Progenitor cell of endocrine pancreas (in vitro differentiated cells): ENCODE measurements around the gene CHMP2A. TPM values are rescaled to one million over a fixed set of nuclear protein-coding genes. Genes with fewer than 3 reads are reported as not detected.
"Not testable (repeated sequence)": the region's sequence is repeated elsewhere in the genome, so short reads cannot be mapped to it uniquely, and the experiment has no call there.

ENCODE experiments used
- DNase-seq: peaks from one replicate; pipeline ENCODE4 v3.0.0; 2021; ENCODE audit warnings: low spot score; ENCODE audit not compliant: unreplicated experiment
- H3K27ac Mint-ChIP-seq: 2 replicates; pipeline ENCODE4 v1.8.0; 2021; ENCODE audit warnings: mild to moderate bottlenecking, moderate library complexity, mixed read lengths
- H3K27me3 Mint-ChIP-seq: 2 replicates; pipeline ENCODE4 v1.8.0; 2021; ENCODE audit warnings: mixed read lengths
- H3K36me3 Mint-ChIP-seq: 2 replicates; pipeline ENCODE4 v1.8.0; 2022; ENCODE audit warnings: mixed read lengths; ENCODE audit not compliant: insufficient read depth
- H3K4me1 Mint-ChIP-seq: 2 replicates; pipeline ENCODE4 v1.8.0; 2021; ENCODE audit warnings: low read depth, mixed read lengths
- H3K4me3 Mint-ChIP-seq: 2 replicates; pipeline ENCODE4 v1.8.0; 2021; ENCODE audit warnings: low read depth, mild to moderate bottlenecking, moderate library complexity, mixed read lengths
- H3K9me3 Mint-ChIP-seq: 2 replicates; pipeline ENCODE4 v1.8.0; 2021; ENCODE audit warnings: low read depth, mixed read lengths
- microRNA-seq: library from miRNA; unstranded; fragments of <30 nt; microRNA quantifications from one replicate; pipeline ENCODE4 v1.1.0, GENCODE V29; 2020; ENCODE audit warnings: borderline number of aligned reads; ENCODE audit not compliant: unreplicated experiment
- total RNA-seq: library from RNA; stranded (reverse); gene quantifications from 2 replicates; pipeline ENCODE4 v1.2.1, GENCODE V29; 2021
- TF ChIP-seq, protein P1 (sequence below): fragments of 200-600 bp; sonication (generic); IDR thresholded peaks from one replicate; pipeline ENCODE4 v1.5.0; 2021; ENCODE audit warnings: antibody characterized with exemption, mild to moderate bottlenecking; ENCODE audit not compliant: unreplicated experiment

CHMP2A gene
- total RNA-seq, 1 donor from 2014 or later = 81.5 TPM

DNA sequence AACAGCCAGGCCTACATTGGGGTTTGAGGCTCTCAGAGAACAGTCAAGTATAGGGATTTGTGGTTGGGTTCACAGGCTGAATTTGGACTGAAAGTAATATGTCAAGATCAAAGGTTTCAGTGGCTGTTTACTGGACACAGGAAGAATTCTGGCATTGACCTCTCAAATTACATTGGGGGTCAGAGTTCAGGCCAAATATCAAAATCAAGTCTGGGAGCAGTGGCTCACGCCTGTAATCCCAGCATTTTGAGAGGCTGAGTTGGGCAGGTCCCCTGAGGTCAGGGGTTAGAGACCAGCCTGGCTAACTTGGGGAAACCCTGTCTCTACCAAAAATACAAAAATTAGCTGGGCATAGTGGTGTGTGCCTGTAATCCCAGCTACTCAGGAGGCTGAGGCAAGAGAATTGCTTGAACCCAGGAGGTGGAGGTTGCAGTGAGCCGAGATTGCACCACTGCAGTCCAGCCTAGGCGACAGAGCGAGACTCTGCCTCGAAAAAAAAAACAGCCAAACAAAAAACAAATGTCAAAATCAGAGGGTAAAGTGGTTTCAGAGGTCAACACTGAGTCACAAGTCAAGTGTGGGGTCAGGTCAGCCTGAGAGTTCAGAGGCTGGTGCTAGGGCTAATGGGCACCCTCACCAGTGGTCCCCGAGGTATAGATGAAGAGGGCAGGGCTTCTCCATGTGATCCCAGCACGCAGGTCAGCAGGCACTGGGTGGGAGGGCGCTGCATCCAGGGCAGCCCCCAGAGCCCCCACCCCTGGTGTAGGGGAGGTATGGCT is 44.6 kb downstream of the CHMP2A start:
- peaks cover 5% of the 10 kb centered on the region for H3K9me3 Mint-ChIP-seq
- H3K27ac Mint-ChIP-seq = no peak overlapping the region
- TF ChIP-seq, protein P1, sequence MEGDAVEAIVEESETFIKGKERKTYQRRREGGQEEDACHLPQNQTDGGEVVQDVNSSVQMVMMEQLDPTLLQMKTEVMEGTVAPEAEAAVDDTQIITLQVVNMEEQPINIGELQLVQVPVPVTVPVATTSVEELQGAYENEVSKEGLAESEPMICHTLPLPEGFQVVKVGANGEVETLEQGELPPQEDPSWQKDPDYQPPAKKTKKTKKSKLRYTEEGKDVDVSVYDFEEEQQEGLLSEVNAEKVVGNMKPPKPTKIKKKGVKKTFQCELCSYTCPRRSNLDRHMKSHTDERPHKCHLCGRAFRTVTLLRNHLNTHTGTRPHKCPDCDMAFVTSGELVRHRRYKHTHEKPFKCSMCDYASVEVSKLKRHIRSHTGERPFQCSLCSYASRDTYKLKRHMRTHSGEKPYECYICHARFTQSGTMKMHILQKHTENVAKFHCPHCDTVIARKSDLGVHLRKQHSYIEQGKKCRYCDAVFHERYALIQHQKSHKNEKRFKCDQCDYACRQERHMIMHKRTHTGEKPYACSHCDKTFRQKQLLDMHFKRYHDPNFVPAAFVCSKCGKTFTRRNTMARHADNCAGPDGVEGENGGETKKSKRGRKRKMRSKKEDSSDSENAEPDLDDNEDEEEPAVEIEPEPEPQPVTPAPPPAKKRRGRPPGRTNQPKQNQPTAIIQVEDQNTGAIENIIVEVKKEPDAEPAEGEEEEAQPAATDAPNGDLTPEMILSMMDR = no peak
- H3K36me3 Mint-ChIP-seq = peaks cover 3% of the 10 kb centered on the region
- DNase-seq = no peak
- peaks cover 6% of the 10 kb centered on the region for H3K4me1 Mint-ChIP-seq
- no peaks in the 10 kb centered on the region for H3K27me3 Mint-ChIP-seq
- H3K4me3 Mint-ChIP-seq = no peak overlapping the region

DNA sequence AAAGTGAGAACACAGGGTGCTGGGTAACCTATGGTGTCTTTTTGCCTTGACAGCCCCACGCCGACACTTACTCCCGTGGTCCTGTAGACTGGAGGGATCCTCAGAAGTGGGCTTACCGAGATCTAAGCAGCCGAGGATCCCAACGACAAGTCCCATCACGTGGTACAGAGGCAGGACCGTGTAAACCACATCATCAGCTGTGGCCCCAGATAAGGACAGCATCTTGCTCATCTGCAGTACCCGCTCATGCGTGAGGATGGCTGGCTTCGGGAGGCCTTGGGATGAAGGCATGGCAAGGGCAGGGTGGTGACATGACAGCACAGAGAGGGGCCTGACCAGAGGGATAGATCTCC is 45.2 kb downstream of the CHMP2A start:
- no peaks in the 10 kb centered on the region for H3K27me3 Mint-ChIP-seq
- peaks cover 4% of the 10 kb centered on the region for H3K4me1 Mint-ChIP-seq
- H3K36me3 Mint-ChIP-seq = peaks cover 3% of the 10 kb centered on the region
- H3K9me3 Mint-ChIP-seq = peaks cover 5% of the 10 kb centered on the region
- H3K27ac Mint-ChIP-seq = no peak overlapping the region
- TF ChIP-seq, protein P1 = no peak
- no peak for DNase-seq
- H3K4me3 Mint-ChIP-seq = no peak overlapping the region

DNA sequence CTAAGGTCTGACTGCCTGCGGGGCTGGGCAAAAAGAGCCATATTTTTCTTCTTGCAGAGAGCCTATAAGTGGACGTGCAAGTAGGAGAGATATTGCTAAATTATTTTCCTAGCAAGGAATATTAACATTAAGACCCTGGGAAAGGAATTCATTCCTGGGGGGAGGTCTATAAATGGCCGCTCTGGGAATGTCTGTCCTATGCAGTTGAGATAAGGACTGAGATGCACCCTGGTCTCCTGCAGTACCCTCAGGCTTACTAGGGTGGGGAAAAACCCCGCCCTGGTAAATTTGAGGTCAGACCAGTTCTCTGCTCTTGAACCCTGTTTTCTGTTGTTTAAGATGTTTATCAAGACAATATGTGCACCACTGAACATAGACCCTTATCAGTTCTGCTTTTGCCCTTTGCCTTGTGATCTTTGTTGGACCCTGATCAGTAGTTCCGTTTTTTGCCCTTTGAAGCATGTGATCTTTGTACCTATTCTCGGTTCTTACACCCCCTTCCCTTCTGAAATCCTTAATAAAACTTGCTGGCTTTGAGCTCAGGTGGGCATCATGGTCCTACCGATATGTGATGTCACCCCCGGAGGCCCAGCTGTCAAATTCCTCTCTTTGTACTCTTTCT is 47.2 kb downstream of the CHMP2A start:
- DNase-seq, H3K4me3 Mint-ChIP-seq, H3K9me3 Mint-ChIP-seq, H3K27ac Mint-ChIP-seq, H3K36me3 Mint-ChIP-seq, H3K27me3 Mint-ChIP-seq, H3K4me1 Mint-ChIP-seq: not testable (repeated sequence)

Small RNA genes lying within 50 kb of the gene (microRNA-seq; reads per million reads assigned to microRNA genes)
- gene MIR6807 = 5.4 reads per million

Other genes starting within 250 kb of the CHMP2A start
- gene ERVK3-1, start 249.7 kb downstream of the CHMP2A start, total RNA-seq = 41.3 and 46.2 TPM in 2 replicates
- gene ZSCAN22, start 228.1 kb downstream of the CHMP2A start, total RNA-seq = 4.6 TPM in 2 replicates
- 3.9 and 4.6 TPM in 2 replicates for gene A1BG, start 201.6 kb downstream of the CHMP2A start, total RNA-seq
- gene ZNF497, start 192.4 kb downstream of the CHMP2A start, total RNA-seq = 11.7 and 13.4 TPM in 2 replicates
- gene ZNF837, start 174.1 kb downstream of the CHMP2A start, total RNA-seq = 5.4 and 6.1 TPM in 2 replicates
- gene RPS5, start 167.8 kb downstream of the CHMP2A start, total RNA-seq = 1,006 and 1,040 TPM in 2 replicates
- 0.42 TPM in 1 of 2 replicates, not detected in the other for gene RNF225, start 159.4 kb downstream of the CHMP2A start, total RNA-seq
- gene ZNF584, start 146.5 kb downstream of the CHMP2A start, total RNA-seq = 16.7 and 18.2 TPM in 2 replicates
- 3.5 TPM in 2 replicates for gene ZNF132, start 115.0 kb downstream of the CHMP2A start, total RNA-seq
- 10.1 and 11.2 TPM in 2 replicates for gene ZNF324B, start 103.5 kb downstream of the CHMP2A start, total RNA-seq
- 12.9 and 14.7 TPM in 2 replicates for gene ZNF324, start 88.0 kb downstream of the CHMP2A start, total RNA-seq
- gene ZNF446, start 78.8 kb downstream of the CHMP2A start, total RNA-seq = 17.7 and 19.4 TPM in 2 replicates
- 9.4 and 9.9 TPM in 2 replicates for gene SLC27A5, start 43.1 kb downstream of the CHMP2A start, total RNA-seq
- gene ZBTB45, start 35.3 kb downstream of the CHMP2A start, total RNA-seq = 22.3 and 22.7 TPM in 2 replicates
- gene TRIM28, start 11.0 kb downstream of the CHMP2A start, total RNA-seq = 699 and 731 TPM in 2 replicates
- 73.0 and 80.4 TPM in 2 replicates for gene UBE2M, start 3.5 kb upstream of the CHMP2A start, total RNA-seq
- gene MZF1, start 18.2 kb upstream of the CHMP2A start, total RNA-seq = 70.9 and 71.3 TPM in 2 replicates